H9 (cell line): ENCODE measurements around the gene TRPM1. TPM values are rescaled to one million over a fixed set of nuclear protein-coding genes. Genes with fewer than 3 reads are reported as not detected.

Experiments
- DNase-seq: peaks from one replicate; pipeline ENCODE4 v3.0.0-alpha.2; 2017
- H2AFZ ChIP-seq: one replicate; pipeline ENCODE4 v1.6.1; 2013; ENCODE audit warnings: mild to moderate bottlenecking, low read length, control low read depth, moderate library complexity
- H2AK5ac ChIP-seq: 2 replicates; pipeline ENCODE4 v1.6.1; 2013; ENCODE audit warnings: low read length, control low read depth, mixed read lengths; ENCODE audit not compliant: insufficient read length
- H2BK120ac ChIP-seq: one replicate; pipeline ENCODE4 v1.6.1; 2013; ENCODE audit warnings: low read depth, mild to moderate bottlenecking, low read length, control low read depth, inconsistent platforms; ENCODE audit not compliant: poor library complexity, severe bottlenecking
- H2BK12ac ChIP-seq: 2 replicates; pipeline ENCODE4 v1.6.1; 2013; ENCODE audit warnings: low read length, control low read depth, mixed read lengths, low read depth; ENCODE audit not compliant: insufficient read length
- H2BK15ac ChIP-seq: 2 replicates; pipeline ENCODE4 v1.6.1; 2013; ENCODE audit warnings: low read depth, low read length, control low read depth
- H2BK20ac ChIP-seq: one replicate; pipeline ENCODE4 v1.6.1; 2013; ENCODE audit warnings: low read depth, mild to moderate bottlenecking, low read length, control low read depth, inconsistent platforms; ENCODE audit not compliant: poor library complexity, severe bottlenecking
- H2BK5ac ChIP-seq: 2 replicates; pipeline ENCODE4 v1.6.1; 2013; ENCODE audit warnings: low read length, control low read depth, mixed read lengths; ENCODE audit not compliant: insufficient read length
- H3K14ac ChIP-seq: 2 replicates; pipeline ENCODE4 v1.6.1; 2013; ENCODE audit warnings: low read length, control low read depth; ENCODE audit not compliant: insufficient read depth
- H3K18ac ChIP-seq: 2 replicates; pipeline ENCODE4 v1.6.1; 2013; ENCODE audit warnings: low read depth, mild to moderate bottlenecking, mixed read lengths, low read length, control low read depth; ENCODE audit not compliant: insufficient read length
- H3K23ac ChIP-seq: 2 replicates; pipeline ENCODE4 v1.6.1; 2013; ENCODE audit warnings: low read length, control low read depth, mixed read lengths, low read depth; ENCODE audit not compliant: insufficient read length
- H3K23me2 ChIP-seq: 2 replicates; pipeline ENCODE4 v1.6.1; 2013; ENCODE audit warnings: low read depth, mild to moderate bottlenecking, mixed read lengths, low read length, control low read depth; ENCODE audit not compliant: insufficient read length, poor library complexity, severe bottlenecking
- H3K27ac ChIP-seq: 2 replicates; pipeline ENCODE4 v1.5.1; 2013; ENCODE audit warnings: low read length, control low read depth, mixed read lengths, low read depth; ENCODE audit not compliant: insufficient read length
- H3K27me3 ChIP-seq: 2 replicates; pipeline ENCODE4 v1.6.1; 2013; ENCODE audit warnings: low read length, control low read depth, inconsistent platforms; ENCODE audit not compliant: insufficient read depth
- H3K4ac ChIP-seq: 2 replicates; pipeline ENCODE4 v1.6.1; 2013; ENCODE audit warnings: low read depth, mild to moderate bottlenecking, control low read depth, inconsistent platforms, low read length, moderate library complexity
- H3K4me1 ChIP-seq: 2 replicates; pipeline ENCODE4 v1.6.1; 2013; ENCODE audit warnings: low read length, control low read depth, inconsistent platforms; ENCODE audit not compliant: insufficient read depth
- H3K4me2 ChIP-seq: 2 replicates; pipeline ENCODE4 v1.6.1; 2013; ENCODE audit warnings: low read length, control low read depth, mixed read lengths; ENCODE audit not compliant: insufficient read length, insufficient read depth
- H3K56ac ChIP-seq: 2 replicates; pipeline ENCODE4 v1.6.1; 2013; ENCODE audit warnings: low read depth, mild to moderate bottlenecking, mixed read lengths, low read length, control low read depth; ENCODE audit not compliant: insufficient read length
- H3K79me1 ChIP-seq: 2 replicates; pipeline ENCODE4 v1.6.1; 2013; ENCODE audit warnings: low read depth, mild to moderate bottlenecking, moderate library complexity, low read length, control low read depth, inconsistent platforms; ENCODE audit not compliant: insufficient read depth, poor library complexity, severe bottlenecking
- H3K79me2 ChIP-seq: 2 replicates; pipeline ENCODE4 v1.6.1; 2013; ENCODE audit warnings: low read length, control low read depth, inconsistent platforms; ENCODE audit not compliant: insufficient read depth
- H3K9ac ChIP-seq: 2 replicates; pipeline ENCODE4 v1.6.1; 2013; ENCODE audit warnings: low read length, control low read depth, mixed read lengths; ENCODE audit not compliant: insufficient read length; ENCODE audit errors: extremely low read depth
- H3K9me3 ChIP-seq: one replicate; pipeline ENCODE4 v1.6.1; 2013; ENCODE audit warnings: low read depth, low read length, inconsistent platforms; ENCODE audit not compliant: control insufficient read depth
- H3T11ph ChIP-seq: one replicate; pipeline ENCODE4 v1.6.1; 2013; ENCODE audit warnings: mild to moderate bottlenecking, low read length, control low read depth, inconsistent platforms
- H4K20me1 ChIP-seq: one replicate; pipeline ENCODE4 v1.6.1; 2013; ENCODE audit not compliant: control insufficient read depth, insufficient read length, insufficient read depth
- H4K5ac ChIP-seq: 2 replicates; pipeline ENCODE4 v1.6.1; 2013; ENCODE audit warnings: low read depth, mild to moderate bottlenecking, mixed read lengths, low read length, control low read depth; ENCODE audit not compliant: insufficient read length
- H4K8ac ChIP-seq: replicated peaks from 2 replicates; pipeline ENCODE4 v1.6.1; 2013; ENCODE audit warnings: low read length, control low read depth, mixed read lengths, low read depth; ENCODE audit not compliant: insufficient read length
- H4K91ac ChIP-seq: 2 replicates; pipeline ENCODE4 v1.6.1; 2013; ENCODE audit warnings: low read depth, mild to moderate bottlenecking, moderate library complexity, mixed read lengths, low read length, control low read depth; ENCODE audit not compliant: insufficient read length
- H3K27ac Mint-ChIP-seq, 3 experiments: 2 replicates in 2 of 3; 3 replicates in 1 of 3; pipeline ENCODE4 v1.8.0; 2020 to 2021; ENCODE audit warnings: mixed read lengths in 3 of 3, mild to moderate bottlenecking in 1 of 3, moderate library complexity in 1 of 3
- H3K27me3 Mint-ChIP-seq: 2 replicates; pipeline ENCODE4 v1.8.0; 2021; ENCODE audit warnings: low read depth, mild to moderate bottlenecking, moderate library complexity, mixed read lengths
- H3K36me3 Mint-ChIP-seq, 3 experiments: 2 replicates in 2 of 3; 3 replicates in 1 of 3; pipeline ENCODE4 v1.8.0; 2020 to 2021; ENCODE audit warnings: low read depth in 3 of 3, mixed read lengths in 3 of 3; ENCODE audit not compliant: insufficient read depth in 1 of 3
- H3K4me1 Mint-ChIP-seq, 2 experiments: 2 replicates each; pipeline ENCODE4 v1.8.0; 2020; ENCODE audit warnings: mixed read lengths in 2 of 2
- H3K4me3 Mint-ChIP-seq, 2 experiments: 2 replicates in 1 of 2; 3 replicates in 1 of 2; pipeline ENCODE4 v1.8.0; 2020 to 2021; ENCODE audit warnings: mild to moderate bottlenecking in 2 of 2, mixed read lengths in 2 of 2, moderate library complexity in 1 of 2
- H3K9me3 Mint-ChIP-seq, 2 experiments: 2 replicates in 1 of 2; 3 replicates in 1 of 2; pipeline ENCODE4 v1.8.0; 2020; ENCODE audit warnings: mild to moderate bottlenecking in 2 of 2, mixed read lengths in 2 of 2, moderate library complexity in 1 of 2
- CTCF ChIP-seq: fragments of 200-600 bp; sonication (generic); conservative IDR thresholded peaks from 3 replicates; pipeline ENCODE4 v1.8.0; 2021; ENCODE audit warnings: antibody characterized with exemption, mild to moderate bottlenecking
- WGBS: extraction: QIAGEN DNeasy Blood & Tissue Kit; methylation state at CpG from one replicate; pipeline ENCODE4 v1.1.7; 2013; ENCODE audit warnings: missing lambda C conversion rate, low lambda C conversion rate, mixed read lengths; ENCODE audit not compliant: insufficient read length; ENCODE audit errors: extremely low coverage; 5-methylcytosine and 5-hydroxymethylcytosine counted together
- total RNA-seq: library from RNA; stranded (reverse); gene quantifications from 2 replicates; pipeline ENCODE4 v1.2.1, GENCODE V29; 2021

The TRPM1 gene
- total RNA-seq, 1 experiment from 2014 or later, result not detected

- no peak overlapping the region for H3K56ac ChIP-seq
- Mint-ChIP-seq H3K27ac (no peak overlapping the region), H3K4me3 (no peak overlapping the region), H3K36me3 (no peaks in the 10 kb centered on the region), H3K9me3 (no peaks in the 10 kb centered on the region), H3K27me3 (peaks cover 10% of the 10 kb centered on the region), H3K4me1 (peaks cover 69 to 70% of the 10 kb centered on the region in 2 experiments)
- no peaks in the 10 kb centered on the region for H3K23me2 ChIP-seq
- H3K4ac ChIP-seq, result no peak overlapping the region
- no peak overlapping the region for H4K8ac ChIP-seq
- no peak overlapping the region for H2BK15ac ChIP-seq
- no peaks in the 10 kb centered on the region for H3K9me3 ChIP-seq
- no peak overlapping the region for H2BK20ac ChIP-seq
- no peak overlapping the region for H2AK5ac ChIP-seq
- H2BK120ac ChIP-seq, result no peak overlapping the region
- H4K5ac ChIP-seq, result no peak overlapping the region
- H3K27ac ChIP-seq, result no peak overlapping the region
- H3K23ac ChIP-seq, result no peak overlapping the region
- H2BK12ac ChIP-seq, result no peak overlapping the region
- no CpG with 5 or more reads among the region's 7 CpGs for WGBS
- no peak for DNase-seq
- H3K27me3 ChIP-seq, result no peaks in the 10 kb centered on the region
- peak overlapping the region; percentile 30 for H3K18ac ChIP-seq
- no peak overlapping the region for H3K4me2 ChIP-seq
- H4K91ac ChIP-seq, result no peak overlapping the region
- TF ChIP-seq CTCF, result no peak
- no peak overlapping the region for H3K9ac ChIP-seq
- H3K14ac ChIP-seq, result no peak overlapping the region
- no peak overlapping the region for H3T11ph ChIP-seq
- H4K20me1 ChIP-seq, result no peaks in the 10 kb centered on the region
- H3K79me2 ChIP-seq, result no peaks in the 10 kb centered on the region
- H2BK5ac ChIP-seq, result no peak overlapping the region
- no peaks in the 10 kb centered on the region for H3K79me1 ChIP-seq
- no peak overlapping the region for H2AFZ ChIP-seq
- peaks cover 14% of the 10 kb centered on the region; the same call in 1 of the 2 replicates for H3K4me1 ChIP-seq
Measured at GRCh38 chr15:31077941-31078340, 23.6 kb downstream of the TRPM1 start.
